H1 (cell line): ENCODE results near the gene ADGRF1. TPM values are rescaled to one million over a fixed set of nuclear protein-coding genes. Genes with fewer than 3 reads are reported as not detected.

Experiments used
- CEBPB ChIP-seq: IDR thresholded peaks from 2 replicates; pipeline ENCODE4 v1.6.1; 2012; ENCODE audit warnings: low read depth, low read length
- JUND ChIP-seq: IDR thresholded peaks from 2 replicates; pipeline ENCODE4 v1.6.1; 2011; ENCODE audit warnings: mild to moderate bottlenecking, improper control_type of control experiment, low read length
- NRF1 ChIP-seq: IDR thresholded peaks from 2 replicates; pipeline ENCODE4 v1.6.1; 2011; ENCODE audit warnings: mild to moderate bottlenecking, low read depth, low read length, improper control_type of control experiment
- SIN3A ChIP-seq, 2 experiments: IDR thresholded peaks in 1 of 2; conservative IDR thresholded peaks in 1 of 2; 2 replicates each; pipeline ENCODE4 v1.6.1; 2011 to 2012; ENCODE audit warnings: low read length in 2 of 2, improper control_type of control experiment in 1 of 2, low read depth in 1 of 2, mild to moderate bottlenecking in 1 of 2
- polyA plus RNA-seq, 7 experiments: library from polyadenylated mRNA; depleted of rRNA in 3 of 7; stranded (reverse) in 5 of 7; unstranded in 2 of 7; fragments of >200 nt in 5 of 7; fragments of 200-250 nt in 2 of 7; gene quantifications; 1 replicate in 5 of 7; 2 replicates in 1 of 7; 4 replicates in 1 of 7; pipeline versions ENCODE4 v1.2.1 to v1.2.3, GENCODE V29; 2011 to 2013; ENCODE audit warnings: missing spikeins in 2 of 7, mixed read lengths in 2 of 7
- total RNA-seq: library from RNA; stranded (reverse); fragmentation: NEBNext Ultra II Directional; extraction: Animal tissue kit (Norgen Biotek cat#: 25700); gene quantifications from 2 replicates; pipeline ENCODE4 v1.2.1, GENCODE V29; 2021

Gene ADGRF1
- total and polyA plus RNA-seq, 2 of the 8 experiments (the other 6 are each of a cell fraction or from before 2014, with no cell fraction given), result not detected

GRCh38 chr6:47019941-47020340 is 22.2 kb downstream of the ADGRF1 start (continued):
- no peak for TF ChIP-seq NRF1
- no peak for TF ChIP-seq SIN3A (conservative IDR thresholded peaks at IDR 0.05 in 1 of 2, IDR thresholded peaks at IDR 0.05 in 1 of 2; ENCODE audit: low read depth in 1 of 2, low read length in 2 of 2)
- TF ChIP-seq JUND, result no peak
- no peak for TF ChIP-seq CEBPB
- TF ChIP-seq, all 59 proteins: peak for 0
